Chondrocyte (in vitro differentiated cells): Measurements from ENCODE around the gene OR1D5. TPM values are rescaled to one million over a fixed set of nuclear protein-coding genes. Genes with fewer than 3 reads are reported as not detected.

Source experiments
- DNase-seq: peaks from one replicate; pipeline ENCODE4 v3.0.0; 2021; ENCODE audit warnings: mixed read lengths, low spot score
- H3K27ac Mint-ChIP-seq: one replicate; pipeline ENCODE4 v1.8.0; 2021; ENCODE audit warnings: mild to moderate bottlenecking, moderate library complexity, mixed read lengths; ENCODE audit not compliant: unreplicated experiment
- H3K27me3 Mint-ChIP-seq: 2 replicates; pipeline ENCODE4 v1.8.0; 2021; ENCODE audit warnings: low read depth, mixed read lengths
- H3K36me3 Mint-ChIP-seq: 2 replicates; pipeline ENCODE4 v1.8.0; 2021; ENCODE audit warnings: low read depth, mixed read lengths
- H3K4me1 Mint-ChIP-seq: 2 replicates; pipeline ENCODE4 v1.8.0; 2021; ENCODE audit warnings: low read depth, mild to moderate bottlenecking, mixed read lengths
- H3K4me3 Mint-ChIP-seq: one replicate; pipeline ENCODE4 v1.8.0; 2021; ENCODE audit warnings: mild to moderate bottlenecking, moderate library complexity, mixed read lengths; ENCODE audit not compliant: unreplicated experiment
- H3K9me3 Mint-ChIP-seq: 2 replicates; pipeline ENCODE4 v1.8.0; 2021; ENCODE audit warnings: low read depth, mixed read lengths
- CTCF ChIP-seq: fragments of 200-600 bp; sonication (generic); IDR thresholded peaks from 2 replicates; pipeline ENCODE4 v1.5.0; 2021; ENCODE audit warnings: antibody characterized with exemption, mild to moderate bottlenecking, moderate library complexity
- total RNA-seq: library from RNA; stranded (reverse); gene quantifications from 3 replicates; pipeline ENCODE4 v1.2.1, GENCODE V29; 2021

OR1D5 gene
- total RNA-seq, 1 donor from 2014 or later, result not detected

- DNase-seq, result peak; percentile 55
- no peak overlapping the region for H3K4me3 Mint-ChIP-seq
- peaks cover 3% of the 10 kb centered on the region for H3K4me1 Mint-ChIP-seq
- H3K9me3 Mint-ChIP-seq, result peaks cover 32% of the 10 kb centered on the region
- no peaks in the 10 kb centered on the region for H3K27me3 Mint-ChIP-seq
- no peak overlapping the region for H3K27ac Mint-ChIP-seq
- peaks cover 23% of the 10 kb centered on the region for H3K36me3 Mint-ChIP-seq
- TF ChIP-seq CTCF, result no peak
Measured at GRCh38 chr17:3019761-3020160, 43.6 kb downstream of the OR1D5 start.

GRCh38 chr17:3017936-3018335 lies 45.5 kb downstream of the OR1D5 start:
- no peak for TF ChIP-seq CTCF
- Mint-ChIP-seq H3K36me3 (peaks cover 13% of the 10 kb centered on the region), H3K27me3 (no peaks in the 10 kb centered on the region), H3K9me3 (peaks cover 15% of the 10 kb centered on the region), H3K4me1 (peaks cover 3% of the 10 kb centered on the region), H3K27ac (no peak overlapping the region), H3K4me3 (no peak overlapping the region)
- peak; percentile 65 for DNase-seq

- H3K4me3 Mint-ChIP-seq, result no peak overlapping the region
- no peaks in the 10 kb centered on the region for H3K9me3 Mint-ChIP-seq
- no peaks in the 10 kb centered on the region for H3K27me3 Mint-ChIP-seq
- H3K4me1 Mint-ChIP-seq, result peaks cover 3% of the 10 kb centered on the region
- DNase-seq, result no peak
- no peak for TF ChIP-seq CTCF
- peaks cover 2% of the 10 kb centered on the region for H3K36me3 Mint-ChIP-seq
- H3K27ac Mint-ChIP-seq, result no peak overlapping the region
Measured at GRCh38 chr17:3015890-3016289, 47.5 kb downstream of the OR1D5 start.

GRCh38 chr17:3012926-3013581 lies 50.4 kb downstream of the OR1D5 start:
- Mint-ChIP-seq H3K4me3 (no peak overlapping the region), H3K4me1 (peaks cover 3% of the 10 kb centered on the region), H3K9me3 (no peaks in the 10 kb centered on the region), H3K36me3 (no peaks in the 10 kb centered on the region), H3K27ac (no peak overlapping the region), H3K27me3 (no peaks in the 10 kb centered on the region)
- peak; percentile 79 for DNase-seq
- TF ChIP-seq CTCF, result peak; percentile 85

Other genes with a start within 250 kb of the OR1D5 start
- not detected in 3 replicates for gene OR1D2, start 40.8 kb upstream of the OR1D5 start, total RNA-seq
- gene OR1G1, start 63.9 kb upstream of the OR1D5 start, total RNA-seq, result not detected in 3 replicates
- not detected in 3 replicates for gene OR1A2, start 133.9 kb upstream of the OR1D5 start, total RNA-seq
- not detected in 3 replicates for gene OR1A1, start 144.1 kb upstream of the OR1D5 start, total RNA-seq
- not detected in 3 replicates for gene OR3A1, start 234.8 kb upstream of the OR1D5 start, total RNA-seq